Measurements from ENCODE around the gene WDR72.
"Not testable (repeated sequence)": the region's sequence is repeated elsewhere in the genome, so short reads cannot be mapped to it uniquely, and the experiment has no call there.

Gene WDR72

DNA sequence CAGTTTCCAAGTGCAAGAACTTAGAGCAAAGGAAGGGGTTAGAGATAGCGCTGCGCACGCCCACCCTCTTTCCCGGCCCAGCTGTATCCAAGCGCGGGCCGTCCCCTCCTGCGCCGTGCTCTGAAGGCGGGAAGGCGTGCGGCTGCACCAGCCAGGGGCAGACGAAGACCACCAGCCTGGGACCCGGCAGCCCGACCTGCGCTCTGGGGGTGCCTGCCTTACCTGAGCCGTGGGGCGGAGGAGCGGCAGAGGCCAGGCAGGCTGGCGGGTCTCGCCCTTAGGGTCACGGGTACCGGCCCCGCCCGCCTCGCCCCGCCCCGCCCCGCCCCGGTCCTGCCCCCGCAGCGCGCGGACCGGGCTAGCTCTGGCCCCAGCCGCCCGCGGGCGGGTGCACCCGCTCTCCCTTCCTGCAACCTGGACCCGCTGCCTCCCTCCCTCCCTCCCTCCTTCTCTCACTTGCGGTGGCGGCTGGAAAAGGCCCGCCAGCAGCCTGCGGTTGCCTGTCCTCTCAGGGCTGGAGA, at the start of gene WDR72:
Gene WDR72 (minus strand): TSS at position 253 of the 521 bp plus-strand sequence. CDS start 26,514 bp downstream, outside the sequence.
- DNase-seq (ENCODE audit: low read depth): no peak

DNA sequence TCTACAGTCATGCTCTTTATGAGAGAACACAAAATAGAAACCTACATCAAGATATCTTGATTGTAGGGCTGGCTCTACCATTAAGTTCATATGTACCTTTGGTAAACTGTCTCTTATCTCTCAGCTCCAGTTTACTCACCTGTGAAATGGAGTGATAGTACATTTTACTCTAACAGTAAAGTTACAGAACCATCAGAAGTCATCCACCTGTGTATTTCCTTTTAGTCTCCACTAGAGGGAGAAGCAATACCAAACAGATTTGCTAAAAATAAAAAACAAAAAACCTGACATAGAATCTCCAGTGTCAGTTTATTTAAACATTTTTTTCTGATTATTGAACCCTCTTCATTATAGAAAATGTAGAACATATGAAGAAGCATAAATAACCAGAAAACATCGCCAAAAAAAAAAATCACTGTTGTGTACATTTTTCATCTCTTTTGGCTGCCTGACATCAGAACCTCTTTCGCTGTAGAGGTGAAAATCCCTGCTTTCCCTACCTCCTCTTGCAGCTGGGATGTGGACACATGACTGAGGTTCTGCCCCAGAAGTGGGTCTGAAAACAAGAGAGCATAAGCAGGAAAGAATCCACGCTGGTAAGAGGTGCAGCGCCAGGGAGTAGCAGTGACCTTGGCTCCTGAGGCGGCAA, 48.7 kb upstream of the WDR72 start:
- DNase-seq (ENCODE audit: low read depth): no peak

DNA sequence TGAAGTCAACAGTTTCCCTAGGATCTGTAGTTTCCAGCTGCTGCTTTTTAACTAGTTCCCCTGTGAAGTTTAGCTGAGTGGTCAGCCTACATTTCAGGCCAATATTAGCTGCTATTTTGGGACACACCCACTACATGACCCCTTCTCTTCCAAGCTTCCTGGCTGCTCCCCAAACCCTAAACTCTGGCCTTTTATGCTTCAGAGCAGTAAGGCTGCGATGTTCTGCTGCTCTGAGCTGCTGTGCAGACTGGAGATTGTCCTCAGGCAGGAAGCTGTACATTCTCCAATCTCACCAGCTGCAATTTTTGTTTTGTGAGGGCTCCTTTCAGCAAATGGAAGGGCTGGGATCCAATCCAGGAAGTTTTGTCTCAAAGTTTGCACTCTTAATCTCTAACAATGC, 48.0 kb upstream of the WDR72 start:
- no peak for DNase-seq (ENCODE audit: low read depth)

DNA sequence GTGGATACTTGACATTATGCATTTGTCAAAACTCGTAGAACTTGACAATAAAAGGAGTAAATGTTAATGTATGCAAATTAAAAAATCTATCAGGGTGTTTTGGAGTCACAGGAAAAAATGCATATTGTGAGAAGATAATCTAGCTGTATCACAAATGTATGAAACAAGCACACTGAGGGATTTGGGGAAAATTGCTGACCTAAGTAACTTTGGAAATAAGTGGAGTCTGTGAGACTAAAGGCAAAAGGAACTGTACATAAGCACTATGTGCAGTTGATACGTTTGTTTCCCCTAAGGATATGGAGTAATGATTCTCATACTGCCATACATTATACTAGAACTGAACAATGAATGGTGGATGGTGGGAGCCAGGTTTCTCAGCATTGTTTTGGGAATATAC, 43.2 kb upstream of the WDR72 start:
- DNase-seq (ENCODE audit: low read depth): no peak

DNA sequence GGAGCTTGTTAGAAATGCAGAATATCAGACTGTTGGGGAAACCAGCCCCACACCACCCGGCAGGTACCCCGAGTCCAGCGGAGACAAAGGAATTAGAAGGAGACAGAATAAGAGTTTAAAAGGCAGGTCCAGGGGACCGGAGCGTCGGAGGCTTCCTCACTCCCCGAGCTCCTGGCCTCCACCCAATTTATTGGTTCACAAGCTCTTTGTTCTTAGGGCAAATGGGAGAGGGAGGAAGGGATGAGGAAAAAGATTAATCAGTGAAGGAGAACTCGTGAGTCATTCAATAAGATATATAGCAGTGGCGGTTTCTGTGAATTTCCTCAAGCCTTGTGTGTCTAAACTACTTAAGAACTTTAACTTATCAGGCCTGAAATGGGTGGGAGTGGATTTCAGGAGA, 32.1 kb upstream of the WDR72 start:
- DNase-seq (ENCODE audit: low read depth): no peak

DNA sequence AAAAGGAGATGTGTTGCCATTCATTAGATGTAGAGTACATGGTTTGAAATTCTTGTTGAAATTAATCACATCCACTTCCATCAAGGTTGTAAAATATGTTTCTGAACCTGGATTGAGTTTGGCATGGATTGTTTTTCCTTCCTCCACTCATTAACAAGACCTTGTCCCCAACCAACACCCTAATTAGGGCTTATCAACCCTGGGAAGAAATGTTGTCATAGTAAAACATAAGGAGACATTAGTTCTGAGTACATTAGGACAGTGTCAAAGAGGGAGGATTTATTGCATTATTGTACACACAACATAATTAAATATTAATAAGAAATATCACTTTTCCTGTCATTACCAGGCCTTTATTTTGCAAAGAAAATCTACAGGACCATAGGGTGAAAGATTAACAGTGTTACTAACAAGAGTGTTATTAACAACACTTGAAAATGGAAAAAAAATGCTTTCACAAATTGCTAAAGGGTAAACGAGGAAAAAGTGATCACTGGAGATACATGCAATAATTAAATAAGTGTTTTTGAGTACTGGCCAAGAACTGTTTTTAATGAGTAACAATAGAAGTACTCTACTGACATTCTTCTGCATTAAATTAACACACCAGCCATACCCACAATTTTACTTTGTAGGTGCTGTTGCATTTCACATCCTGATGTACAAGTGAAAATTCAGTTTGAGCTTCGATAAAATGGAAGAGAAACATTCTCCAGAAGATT, 30.4 kb upstream of the WDR72 start:
- DNase-seq (ENCODE audit: low read depth): no peak

DNA sequence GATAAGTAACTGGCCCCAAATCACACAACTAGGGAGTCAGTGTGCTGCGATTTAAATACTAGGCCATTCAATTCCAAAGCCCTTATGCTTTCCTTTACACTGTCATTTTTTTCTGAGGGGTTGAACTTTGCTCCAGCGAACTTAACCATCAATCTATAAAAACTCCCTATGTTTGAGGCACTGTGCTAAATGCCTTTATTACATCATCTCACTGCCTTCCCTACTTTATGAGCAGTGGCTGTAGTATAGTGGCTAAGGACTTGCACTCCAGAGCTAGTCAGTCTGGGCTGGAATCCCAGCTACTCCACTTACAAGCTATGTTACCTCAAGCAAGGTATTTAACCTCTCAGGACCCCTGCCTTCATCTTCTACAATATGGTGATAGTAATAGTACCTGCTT, 26.9 kb upstream of the WDR72 start:
- DNase-seq (ENCODE audit: low read depth): no peak

DNA sequence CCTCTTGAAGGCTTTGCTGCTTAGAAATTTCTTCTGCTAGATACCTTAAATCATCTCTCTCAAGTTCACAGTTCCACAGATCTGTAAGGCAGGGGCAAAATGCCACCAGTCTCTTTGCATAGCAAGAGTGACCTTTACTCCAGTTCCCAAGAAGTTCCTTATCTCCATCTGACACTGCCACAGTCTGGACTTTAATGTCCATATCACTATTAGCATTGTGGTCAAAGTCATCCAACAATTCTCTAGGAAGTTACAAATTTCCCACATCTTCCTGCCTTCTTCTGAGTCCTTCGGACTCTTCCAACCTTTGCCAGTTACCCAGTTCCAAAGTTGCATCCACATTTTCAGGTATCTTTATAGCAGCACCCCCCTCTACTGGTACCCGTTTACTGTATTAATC, 25.8 kb upstream of the WDR72 start:
- DNase-seq (ENCODE audit: low read depth): not testable (repeated sequence)

DNA sequence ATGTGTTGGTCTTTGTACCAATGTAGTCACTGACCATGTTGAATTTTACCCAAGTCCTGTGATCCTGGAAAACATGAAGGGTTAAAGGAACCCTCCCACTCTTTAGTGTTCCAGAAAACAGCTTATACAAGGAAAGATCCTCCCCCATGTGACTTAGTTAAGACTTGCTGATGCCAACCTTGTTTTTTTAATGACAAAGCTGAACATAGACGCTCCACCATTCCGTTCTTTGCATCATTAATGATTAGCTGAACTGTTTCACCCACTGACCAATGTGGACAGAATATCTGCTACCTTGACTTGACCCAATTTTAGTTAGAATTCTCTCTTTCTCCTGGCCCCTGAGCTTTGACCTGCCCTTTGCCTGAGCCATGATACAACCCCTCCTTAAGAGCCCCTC, 3.5 kb upstream of the WDR72 start:
- DNase-seq (ENCODE audit: low read depth): no peak

DNA sequence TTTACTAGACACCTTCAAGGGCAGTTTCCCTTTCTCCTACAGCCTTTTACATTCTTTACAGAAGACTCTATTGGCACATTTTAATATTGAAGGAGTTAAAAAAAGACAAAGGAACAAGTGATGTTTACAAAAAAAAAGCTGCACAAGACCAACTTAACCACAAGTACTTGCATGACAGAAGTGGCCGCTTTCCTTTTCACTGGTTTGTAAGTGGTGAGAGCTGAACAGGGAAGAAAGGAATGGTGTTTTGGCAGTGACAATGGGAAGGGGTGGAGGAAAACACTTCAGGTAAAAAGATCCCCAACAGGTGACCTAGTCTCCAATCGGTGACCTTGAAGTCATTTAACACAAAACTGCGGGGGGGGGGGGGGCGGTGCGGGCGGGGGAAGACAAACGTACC, 1.1 kb downstream of the WDR72 start:
- DNase-seq (ENCODE audit: low read depth): no peak

DNA sequence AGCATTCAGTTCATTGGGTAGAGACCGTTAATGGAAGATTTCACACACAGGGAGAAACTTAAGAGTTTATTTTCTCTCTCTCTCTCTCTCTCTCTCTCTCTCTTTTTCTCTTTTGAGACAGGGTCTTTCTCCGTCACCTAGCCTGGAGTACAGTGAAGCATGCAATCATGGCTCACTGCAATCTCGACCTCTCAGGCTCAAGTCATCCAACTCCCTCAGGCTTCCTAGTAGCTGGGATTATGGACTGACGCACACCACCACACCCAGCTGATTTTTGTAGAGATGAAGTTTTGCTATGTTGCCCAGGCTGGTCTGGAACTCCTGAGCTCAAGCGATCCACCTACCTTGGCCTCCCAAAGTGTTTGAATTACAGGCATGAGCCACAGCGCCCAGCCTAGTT, 1.6 kb downstream of the WDR72 start:
- no peak for DNase-seq (ENCODE audit: low read depth)

DNA sequence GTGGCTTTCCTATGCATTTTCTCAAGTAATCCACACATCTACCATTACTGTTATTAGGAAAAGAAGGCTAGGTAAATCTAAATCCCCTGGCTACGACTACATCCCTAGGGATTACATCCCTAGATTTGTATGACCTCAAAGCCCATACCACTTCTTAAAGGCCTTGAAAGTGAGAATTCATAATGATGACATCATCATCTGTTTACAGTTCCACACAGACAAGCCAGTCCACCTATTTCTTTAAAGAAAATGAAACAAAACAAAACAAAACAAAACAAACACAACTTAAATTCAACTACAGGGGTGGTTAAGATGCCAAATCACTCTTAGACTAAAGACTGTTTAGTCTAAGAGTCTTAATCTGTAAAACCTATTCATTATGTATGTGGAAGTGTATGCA, 5.7 kb downstream of the WDR72 start:
- DNase-seq (ENCODE audit: low read depth): no peak

DNA sequence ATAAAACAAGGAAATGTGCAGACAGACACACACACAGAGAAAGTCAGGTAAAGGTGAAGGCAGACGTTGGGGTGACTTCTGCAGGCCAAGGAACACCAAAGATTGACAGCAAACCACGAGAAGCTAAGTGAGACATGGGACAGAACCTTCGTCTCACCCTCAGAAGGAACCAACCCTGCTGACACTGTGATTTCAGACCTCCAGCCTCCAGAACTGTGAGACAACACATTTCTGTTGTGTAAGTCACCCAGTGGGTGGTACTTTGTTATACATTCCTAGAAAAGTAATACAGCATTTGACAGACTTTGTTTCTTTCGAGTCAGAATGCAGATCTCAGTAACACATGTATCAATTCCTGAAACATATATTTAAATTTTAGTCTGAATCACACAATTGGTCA, 7.1 kb downstream of the WDR72 start:
- no peak for DNase-seq (ENCODE audit: low read depth)

DNA sequence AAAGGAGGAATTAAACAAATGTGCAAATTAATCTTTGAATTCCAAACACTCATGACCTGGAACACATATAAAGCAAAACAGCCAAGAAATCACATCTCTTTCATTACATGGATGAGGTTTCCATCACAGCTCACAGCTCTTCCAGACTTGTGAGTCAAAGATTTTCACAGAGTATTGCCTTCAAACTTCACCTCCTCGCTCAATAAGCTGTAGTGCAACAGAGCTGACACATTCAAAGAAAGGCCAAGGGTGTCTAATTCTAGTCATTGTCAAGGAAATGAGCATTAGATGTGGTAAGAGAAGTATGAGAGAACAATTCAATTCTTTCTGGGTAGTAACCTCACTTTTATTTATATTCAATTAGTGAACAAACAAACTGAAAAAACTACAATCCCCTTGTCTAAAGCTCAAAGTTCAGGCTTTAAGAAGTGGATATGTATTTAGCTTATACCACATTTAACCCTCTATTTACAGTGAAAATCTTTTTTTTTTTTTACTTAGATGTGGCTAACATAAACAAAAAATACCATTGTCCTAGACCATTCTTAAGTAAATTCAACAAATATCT, 11.9 kb downstream of the WDR72 start:
- DNase-seq (ENCODE audit: low read depth): no peak

DNA sequence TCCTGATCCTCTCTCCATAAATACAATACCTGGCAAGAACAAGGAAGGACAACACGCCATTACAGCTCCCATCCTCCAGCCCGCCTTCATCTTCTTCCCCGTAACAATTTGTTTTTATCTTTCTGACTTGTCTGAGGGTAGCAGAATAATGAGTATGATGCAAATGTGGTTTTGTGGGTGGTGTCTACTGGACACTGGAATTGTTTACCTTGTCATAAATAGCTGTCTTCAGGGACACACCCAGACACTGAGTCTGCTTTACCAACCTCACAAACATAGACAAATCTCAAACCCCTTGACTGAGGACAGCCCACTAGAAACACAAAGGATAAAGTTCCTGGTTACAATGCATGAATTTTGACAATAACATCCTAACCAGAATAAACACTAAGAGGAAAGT, 13.4 kb downstream of the WDR72 start:
- DNase-seq (ENCODE audit: low read depth): no peak

DNA sequence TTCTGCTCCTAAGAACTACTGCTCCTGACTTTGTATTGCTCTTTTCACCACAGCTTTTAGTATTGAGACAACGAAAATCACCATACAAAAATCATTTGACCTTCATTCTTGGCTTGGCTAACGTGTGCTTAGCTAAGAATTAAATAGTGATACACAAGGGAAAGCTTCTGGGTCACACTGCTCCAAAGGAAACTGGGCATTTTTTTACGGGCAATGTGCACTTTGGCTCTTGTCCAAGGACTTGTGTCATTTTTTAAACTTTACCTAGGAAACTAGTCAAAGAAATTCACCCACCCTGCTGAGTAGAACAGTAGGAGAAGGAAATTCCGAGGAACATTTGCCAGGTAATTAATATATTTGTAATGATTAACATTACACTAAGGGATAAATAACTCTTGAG, 19.8 kb downstream of the WDR72 start:
- no peak for DNase-seq (ENCODE audit: low read depth)

DNA sequence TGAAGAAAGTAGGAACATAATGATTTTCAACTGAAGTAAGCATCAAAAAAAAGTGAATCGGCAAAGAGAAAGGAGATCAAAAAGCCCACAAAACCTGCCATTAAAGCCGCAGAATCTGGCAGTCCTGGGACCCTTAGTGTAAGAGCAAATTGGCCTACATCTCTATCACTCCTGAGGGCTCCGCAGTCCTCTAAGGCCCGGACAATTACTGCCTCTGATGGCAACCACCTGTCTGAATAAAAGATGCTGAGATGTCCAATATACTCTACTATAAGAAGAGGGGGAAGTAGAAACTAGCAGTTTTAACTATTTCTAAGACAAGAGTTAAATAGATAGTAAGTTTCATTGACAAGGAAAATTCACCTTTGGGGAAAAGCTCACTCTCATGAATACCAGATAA, 20.3 kb downstream of the WDR72 start:
- DNase-seq (ENCODE audit: low read depth): no peak

DNA sequence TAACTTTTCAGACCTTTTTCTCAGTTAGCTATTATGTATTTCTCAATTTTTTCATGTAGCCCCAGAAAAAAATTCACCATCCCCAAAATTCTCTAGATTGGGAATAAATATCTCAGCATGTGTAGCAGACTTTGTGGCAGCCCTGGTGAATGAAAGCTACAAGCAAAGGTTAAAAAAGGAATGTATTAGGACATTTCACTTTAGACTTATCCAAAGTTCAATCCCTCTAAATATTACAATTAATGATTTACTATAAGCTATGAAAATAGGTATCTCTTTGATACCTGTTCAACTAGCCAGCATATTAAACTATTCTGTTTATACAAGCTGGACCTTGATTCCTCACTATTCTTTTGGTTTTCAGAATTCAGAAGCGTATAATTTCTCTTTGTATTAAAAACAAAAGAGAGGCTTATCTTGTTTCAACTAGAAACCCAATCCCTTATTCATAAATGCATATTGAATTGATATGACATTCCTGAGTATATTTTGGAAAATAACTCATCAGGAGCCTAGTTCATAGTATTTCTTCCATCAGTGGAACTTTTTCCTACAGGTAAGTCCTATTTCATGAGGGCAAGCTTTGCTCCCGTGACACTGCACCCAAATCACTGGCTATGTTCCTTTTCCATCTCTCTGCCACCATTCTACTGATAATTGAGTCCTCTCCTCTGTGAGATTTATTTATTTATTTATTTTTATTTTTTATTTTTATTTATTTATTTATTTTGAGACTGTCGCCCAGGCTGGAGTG, 38.0 kb downstream of the WDR72 start:
- no peak for DNase-seq (ENCODE audit: low read depth)

DNA sequence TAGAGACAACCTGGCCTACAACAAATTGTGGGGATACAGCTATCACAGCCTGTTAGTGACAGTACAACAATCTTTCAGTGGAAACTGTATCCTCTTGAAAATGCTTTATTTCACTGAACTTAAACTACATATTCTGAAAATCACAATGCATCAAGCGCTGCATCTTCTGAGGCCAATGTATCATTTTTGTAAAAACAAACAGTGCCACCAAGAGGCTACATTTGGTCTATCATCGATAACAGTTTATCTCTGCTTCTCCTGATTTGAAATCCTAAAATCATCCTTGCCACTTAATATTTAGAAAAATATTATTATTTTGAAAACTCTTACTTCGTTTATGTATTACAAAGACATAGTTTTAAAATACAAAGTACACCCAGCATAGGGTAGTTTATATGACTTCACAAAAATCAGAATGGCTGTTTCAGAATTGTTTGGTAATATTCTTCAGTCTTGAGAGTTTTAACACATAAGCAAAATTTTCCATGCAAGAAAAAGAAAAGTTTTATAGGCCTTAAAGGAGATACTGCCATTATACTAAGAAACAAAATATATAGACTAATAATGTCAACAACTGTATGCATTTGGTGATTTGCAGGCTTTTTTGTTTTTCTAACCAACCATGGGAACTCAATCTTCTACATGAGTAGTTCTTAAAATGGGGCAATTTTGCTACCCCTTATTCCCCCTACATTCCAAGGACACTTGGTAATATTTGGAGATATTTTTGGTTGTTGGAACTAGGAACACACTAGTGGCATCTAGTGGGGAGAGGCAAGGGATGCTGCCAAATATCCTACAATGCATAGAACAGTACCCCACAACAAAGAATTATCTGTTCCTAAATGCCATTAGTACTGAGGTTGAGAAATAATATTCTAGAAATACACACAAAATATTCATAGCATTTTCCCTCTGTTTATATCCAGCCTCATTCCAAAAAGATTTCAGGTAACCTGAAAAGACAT, 42.3 kb downstream of the WDR72 start:
- no peak for DNase-seq (ENCODE audit: low read depth)

DNA sequence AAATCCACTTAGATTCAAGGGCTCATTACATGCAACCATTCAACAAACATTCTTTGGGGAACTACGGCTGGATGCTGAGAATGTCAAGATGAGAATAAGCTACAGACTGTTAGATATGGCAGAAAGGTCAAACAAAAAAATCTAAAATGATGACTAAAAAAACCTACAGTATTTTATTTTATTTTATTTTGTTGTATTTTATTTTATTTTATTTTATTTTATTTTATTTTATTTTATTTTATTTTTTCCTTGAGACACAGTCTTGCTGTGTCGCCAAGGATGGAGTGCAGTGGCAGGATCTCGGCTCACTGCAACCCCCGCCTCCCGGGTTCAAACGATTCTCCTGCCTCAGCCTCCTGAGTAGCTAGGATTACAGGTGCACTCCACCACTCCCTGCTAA, 46.2 kb downstream of the WDR72 start:
- no peak for DNase-seq (ENCODE audit: low read depth)

DNA sequence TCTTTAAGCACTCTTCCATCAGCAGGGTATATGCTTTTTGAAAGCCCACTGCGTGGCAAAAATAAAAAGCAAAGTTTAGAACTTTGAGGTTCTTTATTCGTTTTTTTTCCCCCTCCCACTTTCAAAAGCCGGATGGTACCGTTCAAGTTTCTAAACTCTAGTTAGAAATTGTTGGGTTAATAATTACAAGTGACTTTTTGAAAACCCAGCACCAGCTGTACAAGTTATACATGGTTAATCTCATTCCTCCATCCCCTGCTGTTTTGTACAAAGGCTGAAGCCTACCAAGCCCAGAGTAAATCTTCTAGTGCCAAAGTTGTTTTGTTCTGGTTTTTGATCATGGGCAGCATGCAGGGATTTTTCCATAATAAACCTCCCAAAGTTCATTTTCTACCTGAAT, 48.6 kb downstream of the WDR72 start:
- DNase-seq (ENCODE audit: low read depth): no peak

DNA sequence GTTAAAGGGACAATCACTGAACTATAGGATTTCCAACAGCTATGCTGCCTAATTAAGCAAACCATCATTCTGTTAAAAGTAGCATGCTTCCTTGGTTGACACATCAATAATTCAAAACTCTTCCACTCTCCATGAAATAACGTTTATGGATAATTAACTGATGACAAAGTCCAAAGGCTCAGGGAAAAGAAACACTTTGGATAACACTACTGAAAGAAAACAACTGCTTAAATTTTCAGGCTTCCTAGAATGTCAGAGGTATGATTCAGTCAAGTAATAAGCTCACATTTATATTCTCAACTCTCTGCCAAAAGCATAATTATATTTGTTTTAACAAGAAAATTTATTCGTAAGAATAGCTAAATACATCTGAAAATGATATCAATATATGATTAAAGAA, 49.6 kb downstream of the WDR72 start:
- no peak for DNase-seq (ENCODE audit: low read depth)
